C1 segment of cervical spinal cord (tissue), 14 donors: ENCODE data around the gene KIF1A.
A peak's percentile ranks its signal among the peaks of the same experiment; 100 is the strongest.

Experiments used
- DNase-seq, 14 donors: peaks; one replicate each; lab custom pipeline; 2025; lab: John Stamatoyannopoulos, UW

The KIF1A gene

DNA sequence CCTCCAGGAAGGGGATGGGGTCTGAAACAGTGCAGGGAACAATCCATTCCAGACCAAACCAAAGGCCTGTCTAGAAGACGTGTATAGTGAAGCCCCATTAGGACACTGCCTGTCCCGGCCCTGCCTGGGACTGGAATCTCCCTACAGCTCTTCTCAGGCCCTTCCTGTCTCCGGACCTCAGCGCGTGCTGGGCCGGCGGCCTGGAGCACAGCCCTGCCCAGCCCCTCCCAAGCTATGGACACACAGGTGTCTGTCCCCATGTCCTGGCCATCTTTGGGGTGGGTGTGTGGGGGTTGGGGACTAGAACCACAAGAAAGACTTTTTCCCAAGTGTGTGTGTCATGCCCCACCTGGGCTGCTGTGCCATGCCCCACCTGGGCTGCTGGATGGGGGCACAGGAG lies 51.8 kb downstream of the KIF1A start:
- no peak for DNase-seq

DNA sequence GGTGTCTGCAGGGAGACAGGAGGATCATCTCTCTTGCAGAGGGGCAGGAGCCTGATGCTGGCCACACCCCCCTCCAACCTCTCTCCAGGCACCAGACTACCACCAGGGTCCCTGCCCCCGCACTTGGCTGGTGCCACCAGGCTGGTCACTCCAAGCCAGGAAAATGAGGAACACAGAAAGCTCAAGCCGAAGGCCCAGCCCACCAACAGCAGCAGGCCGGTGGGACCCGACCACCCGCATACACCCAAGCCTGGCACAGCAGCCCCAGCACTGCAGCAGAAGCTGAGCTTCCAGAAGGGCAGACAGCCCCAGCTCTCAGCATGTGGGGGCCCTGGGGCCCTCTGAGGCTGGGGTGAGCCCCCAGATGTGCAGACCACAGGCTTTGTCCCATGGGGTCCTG lies 52.7 kb downstream of the KIF1A start:
- DNase-seq = no peak

DNA sequence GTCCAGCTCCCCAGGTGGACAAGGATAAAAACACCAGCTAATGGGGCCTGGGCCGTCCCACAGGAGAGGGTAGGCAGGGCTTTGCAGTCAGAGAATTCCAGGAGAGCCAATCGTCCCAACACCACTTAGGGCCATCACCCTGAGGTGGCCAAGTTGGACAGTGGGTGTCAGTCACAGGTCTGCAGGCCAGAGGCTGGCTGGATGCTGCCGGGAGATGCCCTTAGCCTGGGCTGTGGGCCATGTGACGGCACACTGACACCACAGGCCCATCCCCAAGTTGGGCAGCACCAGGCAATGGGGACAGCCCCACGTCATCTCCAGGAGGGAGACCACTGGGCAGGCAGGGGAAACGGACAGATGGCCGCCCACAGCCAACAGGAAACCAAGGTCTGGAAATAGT lies 53.9 kb downstream of the KIF1A start:
- DNase-seq = peak in 1 of 14 donors; percentile 27

DNA sequence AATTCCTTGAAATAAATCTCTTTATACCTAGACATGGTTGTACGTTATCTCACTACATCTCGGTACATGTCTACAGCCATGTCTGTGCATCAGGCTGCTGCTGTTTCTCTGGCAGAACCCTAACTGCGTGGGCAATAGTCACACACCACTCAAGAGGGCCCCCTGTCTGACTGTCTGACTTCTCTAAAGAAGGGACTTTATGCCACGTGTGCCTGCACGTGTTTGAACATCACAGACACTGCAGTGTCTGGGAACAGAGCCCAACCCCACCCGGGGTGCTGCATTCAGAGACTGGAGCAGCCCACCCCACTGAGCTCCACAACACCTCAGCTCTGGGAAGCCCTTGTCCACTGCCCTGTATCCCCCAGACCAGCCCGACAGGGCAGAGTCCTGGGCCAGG lies 55.0 kb downstream of the KIF1A start:
- DNase-seq = peak in 1 of 14 donors; percentile 9

DNA sequence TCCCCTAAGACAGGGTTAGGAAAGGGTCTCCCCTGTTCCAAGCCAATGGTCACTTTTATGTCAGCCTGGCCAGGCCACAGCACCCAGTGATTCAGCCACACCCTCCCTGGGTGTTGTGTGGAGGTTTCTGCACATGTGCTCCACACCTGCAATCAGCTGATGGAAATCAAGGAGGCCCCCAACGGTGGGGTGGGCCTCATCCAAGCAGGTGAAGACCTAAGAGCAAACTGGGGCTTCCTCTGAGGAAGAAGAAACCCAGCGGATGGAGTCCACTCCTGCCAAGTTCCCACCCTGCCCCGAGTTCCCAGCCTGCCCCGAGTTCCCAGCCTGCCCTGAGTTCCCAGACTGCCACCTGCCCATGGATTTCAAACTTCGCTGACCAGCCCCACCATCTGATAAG lies 55.4 kb downstream of the KIF1A start:
- no peak for DNase-seq

DNA sequence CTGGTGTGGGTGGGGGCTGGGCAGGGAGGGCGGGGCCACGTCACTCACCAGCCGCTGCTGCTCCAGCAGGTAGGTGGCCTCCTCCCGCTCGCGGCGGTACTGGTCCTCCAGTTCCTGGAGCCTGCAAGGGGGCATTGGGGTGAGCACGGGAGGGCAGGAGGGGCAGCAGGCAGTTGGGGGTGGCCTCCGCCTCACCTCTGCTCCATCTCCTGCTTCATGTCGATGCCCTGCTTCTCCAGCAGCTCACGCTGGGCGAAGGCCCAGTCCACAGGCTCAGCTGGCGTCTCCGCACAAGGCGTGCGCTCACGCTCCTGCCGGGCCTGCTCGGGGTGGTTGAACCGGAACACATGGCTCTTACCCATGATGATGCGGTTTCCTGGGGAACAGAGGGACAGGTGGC lies 57.0 kb downstream of the KIF1A start:
- DNase-seq = no peak

DNA sequence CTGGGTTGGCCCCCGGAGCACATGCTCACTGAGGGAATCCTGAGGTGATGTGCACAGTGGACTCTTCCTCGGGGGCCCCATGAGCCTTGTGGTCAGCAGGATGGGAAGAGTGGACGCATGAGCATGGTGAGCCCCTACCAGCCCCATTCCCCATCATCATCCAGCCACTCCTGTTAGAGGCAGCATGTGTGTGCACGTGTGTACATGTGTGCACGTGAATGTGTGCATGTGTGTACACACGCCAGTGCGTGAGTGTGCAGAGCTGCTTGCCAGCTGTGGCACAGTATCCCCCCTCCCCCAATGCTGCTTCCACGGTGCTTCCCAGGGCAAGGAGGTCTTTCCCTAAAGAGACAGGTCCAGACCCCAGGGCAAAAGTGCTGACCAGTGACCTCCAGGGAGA lies 57.8 kb downstream of the KIF1A start:
- DNase-seq = no peak

DNA sequence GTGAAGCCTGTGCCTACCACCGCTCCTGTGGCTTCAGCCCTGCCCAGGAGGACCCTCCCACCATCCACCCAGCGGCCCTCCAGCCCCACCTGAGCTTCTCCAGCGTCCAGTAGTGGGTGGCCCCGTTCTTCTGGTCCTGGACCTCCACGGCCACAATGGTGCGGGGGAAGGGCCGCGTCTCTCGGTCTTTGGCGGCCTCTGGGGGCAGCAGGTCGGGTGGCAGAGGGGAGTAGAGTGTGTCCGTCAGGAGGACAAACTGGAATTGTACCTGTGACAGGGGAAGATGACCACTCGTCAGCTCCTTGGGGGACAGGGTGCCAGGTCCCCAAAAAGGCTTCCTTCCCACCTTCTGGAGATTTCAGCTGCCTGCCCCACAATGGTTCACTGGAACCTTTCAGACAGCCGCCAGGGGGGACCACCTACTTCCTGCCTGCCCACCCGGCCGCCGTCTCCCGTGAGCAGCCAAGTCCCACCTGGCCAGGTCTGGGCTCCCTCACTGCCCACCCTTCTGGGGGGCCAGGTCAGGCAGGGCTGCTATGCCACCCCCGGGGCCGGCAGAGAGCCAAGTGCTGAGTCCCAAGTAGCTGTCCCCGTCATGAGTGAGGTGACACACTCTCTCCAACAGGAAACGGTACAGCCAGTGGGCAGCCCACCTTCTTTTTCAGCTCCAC lies 59.3 kb downstream of the KIF1A start:
- no peak for DNase-seq

DNA sequence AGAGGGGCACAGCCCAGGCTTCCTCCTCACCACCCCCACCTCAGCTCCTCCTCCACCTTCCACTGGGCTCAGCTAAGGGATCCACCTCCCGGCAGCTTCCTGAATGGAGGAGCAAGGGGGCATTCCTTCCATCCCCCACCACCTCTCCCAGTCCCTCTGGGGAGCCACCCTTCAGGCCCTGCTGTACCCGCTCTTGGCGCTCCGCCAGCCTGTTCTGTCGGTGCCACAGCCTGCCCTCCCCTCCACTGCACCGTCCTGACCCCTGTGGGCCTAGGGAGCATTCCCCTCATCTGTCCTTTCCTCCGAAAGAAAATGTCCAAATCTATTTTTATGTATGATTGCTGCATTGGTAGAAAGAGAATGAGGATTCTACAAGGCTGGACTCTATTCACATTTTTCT lies 59.9 kb downstream of the KIF1A start:
- DNase-seq = no peak

DNA sequence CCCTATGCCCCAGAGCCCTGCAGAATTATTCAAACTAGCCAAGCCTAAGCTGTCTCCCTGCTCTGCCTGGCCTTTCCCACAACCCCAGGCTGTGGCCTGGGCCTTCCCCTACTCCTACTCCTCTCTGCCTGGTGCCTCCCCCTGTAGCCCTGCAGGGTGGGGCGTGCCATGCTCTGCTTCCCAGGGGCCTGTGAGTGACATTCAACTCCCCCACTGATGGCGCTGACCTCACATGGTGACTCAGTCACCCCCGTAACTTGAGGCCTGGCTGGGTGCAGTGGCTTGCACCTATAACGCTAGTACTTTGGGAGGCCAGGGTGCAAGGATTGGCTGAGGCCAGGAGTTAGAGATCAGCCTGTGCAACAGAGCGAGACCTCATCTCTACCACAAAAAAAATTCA lies 60.6 kb downstream of the KIF1A start:
- DNase-seq = no peak

DNA sequence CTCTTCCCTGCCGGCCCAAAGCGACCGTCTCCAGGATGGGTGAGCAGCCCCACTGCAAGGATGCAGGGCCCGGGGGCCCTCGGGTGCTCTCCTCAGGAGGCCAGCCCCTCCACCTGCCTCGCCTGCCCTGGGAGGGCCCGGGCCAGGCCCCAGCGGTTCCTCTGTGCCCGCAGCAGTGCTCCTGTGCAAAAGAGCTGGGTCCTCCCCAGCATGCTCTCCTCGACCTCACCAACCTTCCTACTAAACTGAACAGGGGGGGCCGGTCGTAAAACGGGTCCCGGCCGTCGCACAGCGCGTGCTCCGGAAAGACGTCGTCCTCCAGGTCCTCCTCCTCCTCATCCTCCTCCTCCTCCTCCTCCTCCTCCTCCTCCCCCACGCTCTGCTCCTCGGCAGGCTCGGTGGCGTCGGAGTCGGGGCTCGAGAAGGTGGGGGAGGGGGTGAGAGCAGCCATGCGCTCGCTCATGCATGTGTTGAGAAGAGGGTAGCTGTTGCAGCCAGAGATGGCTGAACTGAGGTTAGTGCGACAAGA lies 62.9 kb downstream of the KIF1A start:
- no peak for DNase-seq

DNA sequence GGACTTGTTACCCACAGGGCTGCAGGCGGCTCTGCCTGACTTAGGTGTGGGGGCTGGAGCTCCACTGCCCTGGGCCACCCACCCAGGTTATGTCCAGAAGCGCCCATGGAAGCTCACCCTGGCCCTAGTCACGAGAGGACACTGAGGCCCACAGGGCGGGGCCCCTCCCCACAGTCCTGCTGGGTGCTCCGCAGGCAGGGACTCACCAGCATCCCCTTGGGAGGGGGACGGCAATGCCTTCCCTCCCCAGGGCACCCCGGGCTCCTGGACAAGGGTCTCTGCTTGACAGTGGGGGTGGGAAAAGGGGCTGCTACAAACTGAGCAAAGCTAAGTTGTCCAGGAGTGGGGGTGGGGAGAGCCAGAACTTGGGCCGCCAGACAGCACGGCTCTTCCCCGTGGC lies 67.8 kb downstream of the KIF1A start:
- no peak for DNase-seq

DNA sequence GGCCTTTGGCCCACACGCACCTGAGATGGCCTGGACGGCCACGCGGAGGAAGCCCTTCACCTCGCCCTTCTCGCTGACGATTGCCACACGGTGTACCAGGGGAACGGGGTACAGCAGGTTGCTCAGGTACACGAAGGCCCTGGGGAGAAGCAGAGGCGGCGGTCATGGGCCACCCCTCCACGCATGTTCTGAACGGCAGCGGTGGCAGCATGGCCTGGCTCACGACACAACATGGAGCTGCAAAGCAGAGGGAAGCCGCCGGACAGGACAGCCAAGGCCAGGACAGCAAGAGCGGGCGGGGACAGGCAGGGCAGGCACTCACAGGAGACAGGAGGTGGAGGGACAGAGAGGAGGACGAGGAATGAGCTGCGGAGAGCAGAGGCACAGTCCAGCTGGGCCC lies 69.6 kb downstream of the KIF1A start:
- no peak for DNase-seq

DNA sequence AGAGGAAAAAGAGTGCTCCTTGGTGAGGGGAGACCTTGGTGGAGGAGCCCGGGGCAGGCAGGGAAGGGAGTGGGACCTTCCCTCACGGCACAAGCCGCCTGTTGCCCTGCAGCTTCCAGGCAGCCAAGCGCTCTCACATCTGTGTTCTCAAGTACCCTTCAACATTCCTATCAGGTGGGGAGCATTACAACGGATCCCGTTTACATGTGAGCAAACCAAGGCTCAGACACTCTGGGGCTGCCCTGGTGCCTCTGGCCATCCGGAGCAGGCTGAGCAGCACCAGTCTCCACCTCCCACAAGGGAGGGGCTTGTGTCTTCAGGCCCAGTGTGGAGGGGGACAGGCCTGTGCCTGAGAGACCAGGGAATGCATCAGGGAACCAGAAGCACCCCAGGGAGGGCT lies 70.5 kb downstream of the KIF1A start:
- no peak for DNase-seq

DNA sequence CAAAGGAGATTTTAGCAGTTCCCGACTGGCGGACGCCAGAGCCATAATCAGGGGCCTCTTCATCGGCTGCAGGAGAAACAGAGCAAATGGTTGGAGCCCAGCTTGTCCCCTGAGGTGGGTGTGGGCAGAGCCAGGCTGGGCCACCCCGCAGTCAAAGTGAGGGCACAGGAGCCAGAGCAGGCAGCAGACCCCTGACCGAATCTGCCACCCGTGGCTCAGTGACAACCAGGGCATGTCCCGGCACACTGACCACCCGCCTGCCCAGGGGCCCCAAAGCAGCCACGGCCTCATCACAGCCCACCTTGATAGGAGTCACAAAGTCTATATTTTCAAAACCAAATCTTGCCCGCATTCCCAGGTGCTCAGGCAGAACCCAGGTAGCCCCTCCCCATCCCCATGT lies 72.8 kb downstream of the KIF1A start:
- DNase-seq = no peak

DNA sequence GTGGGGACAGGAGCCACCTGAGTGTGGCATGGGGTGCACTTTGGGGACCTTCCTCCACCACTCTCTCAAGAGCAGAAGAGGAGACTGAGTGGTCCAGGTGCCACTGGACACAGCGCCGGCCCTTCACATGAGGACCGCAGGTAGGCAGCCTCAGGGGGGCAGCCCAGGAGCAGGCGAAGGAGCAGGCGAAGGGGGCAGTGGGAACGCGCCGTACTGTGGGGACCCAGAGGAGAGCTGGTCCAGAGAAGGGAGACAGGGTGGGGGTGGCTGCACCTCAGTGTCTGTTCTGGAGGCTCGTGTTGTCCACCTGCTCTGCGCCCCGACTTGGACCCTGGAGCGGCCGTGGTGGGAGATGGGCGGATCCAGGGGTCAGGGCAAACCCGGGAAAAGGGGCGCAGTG lies 73.3 kb downstream of the KIF1A start:
- no peak for DNase-seq

DNA sequence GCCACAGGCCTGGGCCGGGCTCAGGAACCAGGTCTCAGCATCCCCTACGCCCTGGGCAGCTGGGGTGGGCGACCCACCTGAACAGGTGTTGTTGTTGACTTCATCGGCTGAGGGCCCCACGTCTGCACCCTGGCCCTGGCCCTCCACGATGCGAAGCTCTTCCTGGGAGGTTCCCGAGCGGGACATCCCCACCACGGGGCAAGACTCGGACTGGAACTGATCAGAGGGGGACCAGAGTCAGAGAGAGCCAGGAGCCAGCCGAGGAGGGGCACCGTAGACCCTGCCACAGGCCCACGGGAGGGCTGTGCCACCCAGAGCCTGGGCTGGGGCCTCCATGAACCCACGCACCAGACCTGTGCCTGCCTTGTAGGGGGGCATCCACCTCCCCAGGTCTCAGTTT lies 74.1 kb downstream of the KIF1A start:
- DNase-seq = no peak

DNA sequence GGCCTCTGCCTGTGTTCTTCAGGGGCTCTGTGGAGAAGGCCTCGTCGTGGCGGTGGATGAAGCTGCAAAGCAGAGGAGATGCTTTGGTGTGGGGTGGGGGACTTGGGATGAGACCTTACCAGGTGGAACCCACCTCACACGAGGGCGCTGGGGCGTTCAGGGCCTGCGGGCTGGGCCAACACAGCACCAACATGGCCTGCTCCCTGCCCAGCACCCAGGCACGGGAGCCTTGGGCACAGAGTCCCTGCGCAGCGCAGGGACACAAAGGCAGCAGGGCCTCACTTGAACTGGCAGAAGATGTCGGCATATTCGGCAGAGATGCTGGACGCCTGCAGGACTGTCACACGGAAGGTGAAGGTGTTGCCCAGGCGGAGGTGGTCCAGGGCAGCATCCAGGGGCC lies 74.6 kb downstream of the KIF1A start:
- no peak for DNase-seq

DNA sequence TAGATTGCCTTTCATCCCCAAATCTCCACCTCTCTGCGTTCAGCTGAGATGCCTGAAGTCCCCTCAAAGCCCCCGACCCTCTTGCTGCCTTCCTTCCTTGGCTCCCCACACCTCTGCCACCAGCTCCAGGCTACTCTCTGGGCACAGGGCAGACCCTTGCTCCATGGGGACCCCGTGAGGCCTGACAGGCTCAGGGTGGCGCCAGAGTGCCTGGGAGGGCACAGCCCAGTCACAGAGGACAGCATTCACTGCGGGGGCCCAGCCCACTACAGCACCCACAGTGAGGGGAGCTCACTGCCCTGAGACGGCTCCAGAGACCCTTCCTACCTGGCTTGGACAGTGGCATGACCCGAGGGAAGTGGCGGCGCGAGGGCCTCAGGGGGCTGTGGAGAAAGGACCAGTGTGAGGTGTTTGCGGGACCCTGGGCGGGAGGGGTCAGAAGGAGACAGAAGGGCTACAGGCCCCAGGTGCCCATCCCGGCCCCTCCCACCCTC lies 77.4 kb downstream of the KIF1A start:
- DNase-seq = no peak

DNA sequence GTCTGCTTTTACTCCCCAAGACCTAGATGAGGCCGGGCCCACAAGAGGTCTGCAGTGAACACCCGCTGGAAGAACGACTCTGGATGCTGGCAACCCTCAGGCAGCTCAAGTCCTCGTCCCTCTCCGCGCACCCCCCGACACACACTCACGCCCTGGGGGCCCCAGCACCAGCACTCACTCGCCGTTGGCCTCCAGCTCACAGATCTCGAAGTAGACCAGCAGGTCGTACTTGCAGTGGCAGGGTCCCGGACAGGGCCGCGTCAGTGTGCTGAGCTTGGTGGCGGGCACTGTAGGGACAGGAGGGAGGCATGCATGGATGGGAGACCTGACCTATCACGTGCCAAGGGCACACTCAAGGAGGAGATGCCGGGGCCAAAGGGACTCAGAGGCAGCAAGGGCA lies 78.9 kb downstream of the KIF1A start:
- no peak for DNase-seq

DNA sequence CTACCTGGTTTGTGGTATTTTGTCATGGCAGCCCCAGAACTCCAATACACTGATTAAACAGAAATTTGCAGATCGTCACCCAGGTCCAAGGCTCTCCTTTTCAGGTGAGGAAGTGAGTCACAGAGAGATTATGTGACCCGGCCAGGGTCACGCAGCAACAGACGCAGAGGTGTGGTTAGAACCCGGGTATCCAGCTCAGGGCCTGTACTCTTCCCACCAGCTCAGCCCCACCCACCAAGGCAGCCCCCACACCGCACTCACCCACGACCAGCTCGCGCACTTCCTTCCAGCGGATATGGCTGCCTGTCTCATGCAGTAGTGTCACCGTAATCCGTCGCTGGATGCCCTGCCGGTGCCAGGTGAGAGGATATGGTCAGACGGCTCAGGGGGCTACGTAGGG lies 80.2 kb downstream of the KIF1A start:
- no peak for DNase-seq

DNA sequence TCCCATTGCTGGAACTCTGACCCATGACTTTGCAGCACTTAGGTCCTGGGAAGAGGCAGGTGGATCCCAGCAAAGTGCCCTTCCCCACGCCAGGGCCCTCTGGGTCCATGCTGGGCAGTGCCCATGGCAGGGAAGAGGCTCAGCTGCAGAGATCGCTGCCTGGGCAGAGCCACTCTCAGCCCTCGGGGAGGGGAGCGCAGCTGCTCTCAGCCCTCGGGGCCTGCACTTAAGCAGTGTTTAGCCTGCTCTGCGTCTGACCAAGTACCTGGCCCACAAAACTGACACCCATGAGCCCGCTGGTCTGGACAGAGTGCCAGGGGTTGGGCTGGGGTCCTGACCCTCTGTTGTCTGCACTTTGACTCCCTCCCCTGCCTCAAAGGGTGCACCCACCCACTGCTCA lies 82.1 kb downstream of the KIF1A start:
- DNase-seq = no peak

DNA sequence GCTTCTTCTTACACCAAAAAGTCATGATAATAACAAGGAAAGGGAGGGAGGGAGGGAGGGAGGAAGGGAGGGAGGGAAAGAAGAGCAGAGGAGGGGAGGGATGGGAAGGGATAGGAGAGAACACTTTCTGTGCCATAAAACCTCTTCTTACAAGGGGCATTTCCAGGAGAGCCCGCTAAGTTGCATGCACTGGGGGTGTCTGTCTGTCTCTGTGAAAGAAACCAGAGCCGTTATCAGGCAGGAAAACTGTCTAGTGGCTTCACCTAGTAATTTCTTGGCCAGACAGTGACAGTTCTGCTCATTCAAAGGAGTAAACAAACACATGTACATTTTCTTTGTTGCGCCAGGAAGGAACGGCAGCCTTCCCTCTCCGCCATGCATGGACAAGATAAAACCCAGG lies 82.5 kb downstream of the KIF1A start:
- no peak for DNase-seq
